GM18868 (cell line): ENCODE results near the gene CLGN.

Experiments used
- ATAC-seq: cut with Tn5 transposase; IDR thresholded peaks from one replicate; pipeline ENCODE4 v1.9.1; 2021; ENCODE audit warnings: mild to moderate bottlenecking, moderate library complexity; ENCODE audit not compliant: unreplicated experiment

The CLGN gene

DNA sequence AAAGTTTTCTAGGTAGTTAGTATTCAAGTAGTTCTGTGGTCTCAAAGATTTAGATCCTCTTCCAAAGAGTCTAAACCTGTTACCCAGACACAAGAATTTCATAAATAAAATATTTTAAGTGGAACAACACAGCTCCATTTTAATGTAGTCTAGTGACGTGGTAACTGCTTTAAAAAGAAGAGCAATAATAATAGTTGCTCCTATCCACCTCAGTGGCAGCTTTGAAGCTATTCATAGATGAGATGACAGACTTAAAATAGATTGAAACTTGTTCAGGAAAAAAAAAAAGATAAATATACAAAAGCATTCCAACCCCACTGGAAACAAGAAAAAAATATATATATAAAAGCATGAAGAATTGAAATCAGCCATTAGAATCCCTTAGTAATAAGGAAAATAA lies 39.4 kb downstream of the CLGN start:
- no peak for ATAC-seq

GRCh38 chr4:140382732-140383131 lies 44.7 kb downstream of the CLGN start:
- ATAC-seq, result no peak

DNA sequence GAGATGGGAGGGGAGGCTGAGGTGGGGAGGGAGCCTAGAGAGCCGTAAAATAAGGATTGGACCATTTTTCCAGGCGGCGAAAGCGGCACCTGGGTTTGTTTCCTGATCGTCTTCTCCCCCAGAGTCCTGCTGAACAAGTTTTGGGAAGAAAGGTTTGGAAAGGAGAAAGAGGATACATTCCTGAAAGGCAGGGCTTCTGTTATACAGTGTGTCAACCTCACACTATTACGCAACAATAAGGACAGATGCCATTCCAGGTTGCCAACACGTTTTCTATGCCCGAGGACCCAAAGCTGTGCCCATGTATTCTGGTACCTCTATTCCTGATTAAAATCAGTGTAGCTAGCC lies 53.3 kb downstream of the CLGN start:
- no peak for ATAC-seq

- ATAC-seq, result peak; percentile 89
These were observed 53.9 kb downstream of the CLGN start, which contains the start of gene SCOC for GRCh38 chr4:140373328-140374129. Gene SCOC, plus strand, starts transcription at chr4:140373646. Its CDS starts 5,525 bp downstream, at chr4:140379171.

- ATAC-seq, result peak; percentile 69
These were observed 54.6 kb downstream of the CLGN start for GRCh38 chr4:140372751-140373327.

DNA sequence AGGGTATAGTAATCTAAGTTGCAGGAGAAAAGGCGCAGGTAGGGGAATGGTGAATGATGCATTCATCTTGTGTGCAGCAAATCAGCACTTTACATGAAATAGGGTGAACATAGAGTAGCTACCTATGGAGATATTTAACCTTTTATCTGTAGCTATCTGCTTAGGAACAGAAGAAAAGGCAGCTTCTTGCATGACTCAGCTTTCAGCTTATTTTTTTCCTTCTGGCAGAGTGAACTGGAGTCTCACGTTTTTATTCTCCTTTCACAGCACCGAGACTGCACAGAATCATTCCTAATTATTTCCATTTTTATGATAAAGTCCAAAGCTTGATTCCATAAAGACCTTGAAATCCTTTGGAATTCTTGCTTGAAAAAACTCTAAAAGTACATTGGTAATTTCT lies 58.8 kb downstream of the CLGN start:
- ATAC-seq, result no peak

DNA sequence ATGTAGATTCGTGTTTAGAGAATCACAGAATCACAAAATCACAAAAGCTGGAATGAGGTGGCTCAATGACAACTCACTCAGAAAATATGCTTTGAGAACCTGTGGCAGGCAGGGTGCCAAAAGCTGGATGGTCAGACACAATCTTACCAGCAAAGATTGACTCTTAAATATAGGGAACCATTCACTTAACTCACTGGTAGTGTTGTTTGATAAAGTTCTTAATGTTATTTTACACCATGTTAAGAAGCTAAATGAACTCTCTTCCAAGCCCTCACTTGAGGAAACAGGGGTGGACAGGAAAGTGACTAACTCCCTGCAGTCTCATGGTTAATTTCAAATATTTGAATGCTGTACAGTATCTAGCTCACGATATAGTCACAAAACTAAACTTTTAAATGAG lies 59.7 kb downstream of the CLGN start:
- ATAC-seq, result no peak

- ATAC-seq, result no peak
These were observed 63.9 kb downstream of the CLGN start for GRCh38 chr4:140363558-140363957.

DNA sequence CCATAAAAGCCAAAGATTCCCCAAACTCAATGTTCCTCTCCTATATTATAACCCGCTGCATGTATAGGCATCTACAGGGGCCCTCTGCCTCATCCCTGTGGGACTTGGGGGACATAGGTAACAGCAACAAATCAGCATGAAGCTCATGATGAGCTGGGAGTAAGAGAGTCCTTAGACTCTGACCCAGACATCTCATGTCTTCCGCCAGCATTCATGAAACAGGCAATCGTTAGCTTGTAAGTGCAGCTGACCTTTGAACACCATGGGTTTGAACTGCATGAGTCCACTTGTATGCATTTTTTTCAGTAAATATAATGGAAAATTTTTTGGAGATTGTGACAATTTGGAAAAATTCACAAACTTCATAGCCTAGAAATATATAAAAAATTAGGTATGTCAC lies 64.4 kb downstream of the CLGN start:
- ATAC-seq, result no peak

- no peak for ATAC-seq
These were observed 66.3 kb downstream of the CLGN start for GRCh38 chr4:140361099-140361498.

DNA sequence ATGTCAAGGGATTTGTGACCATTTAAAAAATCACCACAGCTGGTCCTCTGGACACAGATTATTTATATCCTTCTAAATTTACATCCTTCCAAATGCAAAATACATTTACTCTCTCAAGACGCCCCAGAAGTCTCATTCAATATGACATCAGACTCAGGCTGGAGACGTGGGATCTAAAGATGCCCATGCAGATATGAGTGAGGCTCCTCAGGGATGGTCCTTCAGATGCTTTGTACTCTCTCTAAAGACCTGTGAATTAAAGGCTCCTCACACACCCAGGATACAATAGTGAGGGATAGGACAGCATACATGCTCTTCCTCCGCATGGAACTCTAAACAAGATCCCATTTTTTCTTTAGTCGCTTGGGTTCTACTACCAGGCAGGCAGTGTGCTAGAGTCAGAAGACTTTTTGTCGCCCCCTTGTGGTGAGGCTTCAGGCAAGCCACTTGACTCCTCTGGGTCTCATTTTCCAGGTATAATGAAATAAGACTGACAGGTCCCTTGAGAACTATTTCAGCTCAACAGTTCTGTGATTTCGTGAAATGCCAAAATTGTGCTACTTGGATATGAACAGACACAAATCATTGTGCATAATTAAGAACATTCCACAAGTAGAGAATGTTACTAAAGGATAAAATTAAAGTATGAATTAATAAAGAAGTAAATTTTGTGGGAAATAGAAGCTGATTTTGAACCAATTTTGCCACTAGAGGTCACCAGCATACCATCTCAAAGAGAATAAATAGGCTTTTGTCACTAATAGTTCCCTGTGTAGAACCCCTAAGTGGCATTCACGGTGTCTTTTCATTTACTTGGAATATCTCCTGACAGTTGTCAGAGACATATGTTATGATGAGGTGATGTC lies 67.7 kb downstream of the CLGN start:
- peak; percentile 98 for ATAC-seq

- no peak for ATAC-seq
These were observed 69.2 kb downstream of the CLGN start for GRCh38 chr4:140358281-140358680.

- ATAC-seq, result no peak
These were observed 69.6 kb downstream of the CLGN start for GRCh38 chr4:140357868-140358267.

- no peak for ATAC-seq
These were observed 72.2 kb downstream of the CLGN start for GRCh38 chr4:140355288-140355687.

GRCh38 chr4:140353786-140354185 lies 73.7 kb downstream of the CLGN start:
- no peak for ATAC-seq

- no peak for ATAC-seq
These were observed 76.1 kb downstream of the CLGN start for GRCh38 chr4:140351093-140352075.

- ATAC-seq, result no peak
These were observed 77.6 kb downstream of the CLGN start for GRCh38 chr4:140349816-140350215.

GRCh38 chr4:140346136-140346535 lies 81.3 kb downstream of the CLGN start:
- no peak for ATAC-seq

DNA sequence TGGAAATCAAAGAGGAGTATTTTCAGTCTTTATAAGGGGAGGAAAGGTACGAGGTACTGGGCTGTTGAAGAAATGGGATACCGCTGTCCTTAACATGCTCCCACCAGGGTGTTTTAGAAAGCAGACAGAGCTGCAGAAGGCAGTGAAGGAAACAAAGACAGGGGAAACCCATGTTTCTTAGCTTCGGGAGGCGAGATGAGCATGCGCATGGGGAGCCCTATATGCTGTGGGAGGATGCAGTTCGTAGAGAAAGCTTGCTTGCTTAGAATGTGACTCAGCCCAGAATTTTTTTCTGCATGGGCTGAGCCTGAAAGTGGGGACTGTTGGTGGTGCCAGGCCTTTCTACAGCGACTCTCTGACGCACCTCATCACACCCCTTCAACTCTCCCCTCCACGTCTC lies 82.8 kb downstream of the CLGN start:
- no peak for ATAC-seq

- no peak for ATAC-seq
These were observed 83.3 kb downstream of the CLGN start for GRCh38 chr4:140344101-140344500.

DNA sequence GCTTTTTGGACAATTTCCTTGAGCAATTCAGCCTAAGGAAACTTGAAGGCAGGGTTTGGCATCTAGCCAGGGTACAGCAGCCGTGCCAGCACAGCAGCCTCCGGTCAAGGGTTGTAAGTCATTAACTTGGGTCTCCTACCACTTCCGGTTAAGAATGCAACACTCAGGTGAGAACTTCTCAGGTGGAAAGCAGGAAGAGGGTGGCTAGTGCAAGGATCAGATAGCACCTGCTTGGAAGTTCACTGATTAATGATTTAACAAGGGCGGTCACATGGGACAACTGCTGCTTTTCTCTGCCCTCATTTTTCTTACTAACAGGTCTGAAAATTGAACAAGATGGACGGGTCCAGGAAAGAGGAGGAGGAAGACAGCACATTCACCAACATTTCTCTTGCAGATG lies 84.1 kb downstream of the CLGN start:
- no peak for ATAC-seq
